SH-SY5Y (cell line): ENCODE data around the gene SNN.

Experiments used
- GATA2 ChIP-seq: IDR thresholded peaks from 2 replicates; pipeline ENCODE4 v1.6.1; 2011; ENCODE audit warnings: mild to moderate bottlenecking, low read depth, low read length
- GATA3 ChIP-seq: IDR thresholded peaks from 2 replicates; pipeline ENCODE4 v1.6.1; 2011; ENCODE audit warnings: low read depth, mild to moderate bottlenecking, low read length, moderate library complexity

SNN gene

GRCh38 chr16:11667824-11668622, at the start of gene SNN:
SNN (plus strand) TSS chr16:11668455; CDS start chr16:11676060, 7,605 bp downstream.
- no peak for TF ChIP-seq GATA2
- no peak for TF ChIP-seq GATA3

- TF ChIP-seq GATA3 (no peak), GATA2 (no peak)
These were observed 48.9 kb upstream of the SNN start for GRCh38 chr16:11619327-11619851.

GRCh38 chr16:11620243-11621003, 47.8 kb upstream of the SNN start:
- no peak for TF ChIP-seq GATA2
- TF ChIP-seq GATA3: no peak

GRCh38 chr16:11621539-11621919, 46.7 kb upstream of the SNN start:
- no peak for TF ChIP-seq GATA3
- no peak for TF ChIP-seq GATA2

GRCh38 chr16:11621920-11622651, 46.2 kb upstream of the SNN start:
- no peak for TF ChIP-seq GATA2
- TF ChIP-seq GATA3: no peak

- TF ChIP-seq GATA3: no peak
- no peak for TF ChIP-seq GATA2
These were observed 44.0 kb upstream of the SNN start for GRCh38 chr16:11624205-11624604.

- TF ChIP-seq GATA2 (no peak), GATA3 (no peak)
These were observed 43.3 kb upstream of the SNN start for GRCh38 chr16:11624636-11625607.

- no peak for TF ChIP-seq GATA3
- no peak for TF ChIP-seq GATA2
These were observed 42.5 kb upstream of the SNN start for GRCh38 chr16:11625769-11626168.

GRCh38 chr16:11626657-11627291, 41.5 kb upstream of the SNN start:
- TF ChIP-seq GATA2: no peak
- no peak for TF ChIP-seq GATA3

GRCh38 chr16:11627292-11627663, 41.0 kb upstream of the SNN start:
- no peak for TF ChIP-seq GATA3

GRCh38 chr16:11627822-11628457, 40.3 kb upstream of the SNN start:
- TF ChIP-seq GATA2 (no peak), GATA3 (no peak)

- TF ChIP-seq GATA3: no peak
- no peak for TF ChIP-seq GATA2
These were observed 38.9 kb upstream of the SNN start for GRCh38 chr16:11629071-11630030.
